A549 (cell line): Measurements from ENCODE around the gene ZNF12. TPM values are rescaled to one million over a fixed set of nuclear protein-coding genes. Genes with fewer than 3 reads are reported as not detected.

Experiments used
- ATAC-seq, 2 experiments: fragments of 200-7000 bp in 1 of 2; fragments of >200 bp in 1 of 2; cut with Nextera tagmentation in 1 of 2; cut with Tn5 transposase in 1 of 2; 3 replicates each; pipeline versions ENCODE4 v1.8.0 to v1.9.1; 2018 to 2020; ENCODE audit warnings: mild to moderate bottlenecking in 1 of 2, moderate library complexity in 1 of 2
- CTCF ChIA-PET: fragments of 300-600 bp; sonication (Branson Sonifier 250); formaldehyde crosslinking; extraction: SDS; loops from one replicate; lab custom pipeline; 2021; ENCODE audit warnings: antibody characterized with exemption, inconsistent platforms; lab: Yijun Ruan, JAX
- POLR2A ChIA-PET: fragments of 350-600 bp; formaldehyde crosslinking; extraction: SDS; loops from one replicate; lab custom pipeline; 2021; ENCODE audit warnings: antibody characterized with exemption, inconsistent platforms; lab: Yijun Ruan, JAX
- DNase-seq, 2 experiments: peaks; one replicate each; pipeline versions ENCODE4 v3.0.0 to v3.0.0-alpha.2; 2011 to 2016; ENCODE audit warnings: low read depth in 1 of 2, low spot score in 1 of 2
- FAIRE-seq: peaks from 2 replicates; lab custom pipeline; 2011; peaks lifted over from hg19 to GRCh38; lab: Jason Lieb, UNC
- H3K27ac ChIP-seq, 2 experiments: fragments of >200 bp; sonication (Bioruptor Twin); formaldehyde crosslinking; 3 replicates each; pipeline ENCODE4 v1.5.1; 2016 to 2017
- H3K4me1 ChIP-seq: fragments of >200 bp; sonication (Bioruptor Twin); formaldehyde crosslinking; 3 replicates; pipeline ENCODE4 v1.6.1; 2016
- H3K4me2 ChIP-seq: fragments of >200 bp; sonication (Bioruptor Twin); formaldehyde crosslinking; 3 replicates; pipeline ENCODE4 v1.6.1; 2016
- H3K4me3 ChIP-seq: fragments of >200 bp; sonication (Bioruptor Twin); formaldehyde crosslinking; 3 replicates; pipeline ENCODE4 v1.5.1; 2016
- H3K9me3 ChIP-seq: fragments of >200 bp; sonication (Bioruptor Twin); formaldehyde crosslinking; 3 replicates; pipeline ENCODE4 v1.6.1; 2016
- CBX8 ChIP-seq: fragments of 200-600 bp; sonication (generic); IDR thresholded peaks from 2 replicates; pipeline ENCODE4 v1.6.1; 2016
- CHD2 ChIP-seq: fragments of 150-350 bp; IDR thresholded peaks from 2 replicates; pipeline ENCODE4 v1.6.1; 2014; ENCODE audit warnings: low read length; ENCODE audit not compliant: partially characterized antibody
- EHF ChIP-seq: fragments of 250-450 bp; sonication (Bioruptor Pico); IDR thresholded peaks from 2 replicates; pipeline ENCODE4 v1.5.0; 2020; ENCODE audit warnings: mild to moderate bottlenecking
- EHMT2 ChIP-seq: fragments of 200-600 bp; sonication (generic); IDR thresholded peaks from 2 replicates; pipeline ENCODE4 v1.6.1; 2016; ENCODE audit warnings: antibody characterized with exemption, low read depth, mild to moderate bottlenecking, moderate library complexity
- EP300 ChIP-seq, 2 experiments: fragments of >200 bp; sonication (Bioruptor Twin); formaldehyde crosslinking; IDR thresholded peaks; 2 replicates in 1 of 2; 3 replicates in 1 of 2; pipeline ENCODE4 v1.6.1; 2016 to 2017
- ESRRA ChIP-seq: fragments of 150-350 bp; IDR thresholded peaks from 2 replicates; pipeline ENCODE4 v1.6.1; 2014; ENCODE audit warnings: mild to moderate bottlenecking, low read length, borderline replicate concordance
- FOSL2 ChIP-seq, 2 experiments: fragments of 450-650 bp in 1 of 2; fragments of >200 bp in 1 of 2; sonication (Bioruptor Twin) in 1 of 2; formaldehyde crosslinking; IDR thresholded peaks; 2 replicates each; pipeline versions ENCODE4 v1.5.0 to v1.6.1; 2016 to 2020; ENCODE audit warnings: mild to moderate bottlenecking in 1 of 2, moderate library complexity in 1 of 2
- FOXS1 ChIP-seq: fragments of 250-450 bp; sonication (Bioruptor Pico); IDR thresholded peaks from 2 replicates; pipeline ENCODE4 v1.5.0; 2020; ENCODE audit warnings: mild to moderate bottlenecking, moderate library complexity
- HEYL ChIP-seq: fragments of 250-450 bp; sonication (Bioruptor Pico); IDR thresholded peaks from 2 replicates; pipeline ENCODE4 v1.8.0; 2021; ENCODE audit warnings: mild to moderate bottlenecking, moderate library complexity
- HMGXB4 ChIP-seq: fragments of 250-450 bp; sonication (Bioruptor Pico); IDR thresholded peaks from 2 replicates; pipeline ENCODE4 v1.5.0; 2021; ENCODE audit warnings: mild to moderate bottlenecking, moderate library complexity, borderline replicate concordance
- HOXA7 ChIP-seq: fragments of 250-450 bp; sonication (Bioruptor Pico); IDR thresholded peaks from 2 replicates; pipeline ENCODE4 v1.5.0; 2020; ENCODE audit warnings: mild to moderate bottlenecking, moderate library complexity
- HOXB13 ChIP-seq: fragments of 250-450 bp; sonication (Bioruptor Pico); IDR thresholded peaks from 2 replicates; pipeline ENCODE4 v1.5.0; 2020; ENCODE audit warnings: low read depth, mild to moderate bottlenecking, moderate library complexity
- KDM1A ChIP-seq: fragments of 200-600 bp; sonication (generic); IDR thresholded peaks from 2 replicates; pipeline ENCODE4 v1.6.1; 2016; ENCODE audit warnings: low read depth, mild to moderate bottlenecking
- KDM5A ChIP-seq: fragments of 200-600 bp; sonication (generic); IDR thresholded peaks from 2 replicates; pipeline ENCODE4 v1.6.1; 2016; ENCODE audit warnings: antibody characterized with exemption, mild to moderate bottlenecking
- POLR2A ChIP-seq: IDR thresholded peaks from 2 replicates; pipeline ENCODE4 v1.6.1; 2012; ENCODE audit warnings: mild to moderate bottlenecking, low read length
- POLR2AphosphoS2 ChIP-seq: conservative IDR thresholded peaks from 2 replicates; pipeline ENCODE4 v1.6.1; 2012; ENCODE audit warnings: low read length, improper control_type of control experiment, inconsistent platforms
- RAD21 ChIP-seq, 2 experiments: fragments of >200 bp in 1 of 2; sonication (Bioruptor Twin) in 1 of 2; formaldehyde crosslinking in 1 of 2; IDR thresholded peaks in 1 of 2; conservative IDR thresholded peaks in 1 of 2; 2 replicates in 1 of 2; 3 replicates in 1 of 2; pipeline ENCODE4 v1.6.1; 2012 to 2018; ENCODE audit warnings: inconsistent platforms in 1 of 2
- REST ChIP-seq: fragments of 200-600 bp; sonication (generic); IDR thresholded peaks from 2 replicates; pipeline ENCODE4 v1.6.1; 2016; ENCODE audit warnings: antibody characterized with exemption, mild to moderate bottlenecking, moderate library complexity
- SMC3 ChIP-seq: fragments of >200 bp; sonication (Bioruptor Twin); formaldehyde crosslinking; IDR thresholded peaks from 3 replicates; pipeline ENCODE4 v1.6.1; 2018; ENCODE audit warnings: inconsistent platforms
- SREBF2 ChIP-seq: fragments of 450-650 bp; IDR thresholded peaks from 2 replicates; pipeline ENCODE4 v1.6.1; 2014; ENCODE audit warnings: mild to moderate bottlenecking, moderate library complexity
- TP53 ChIP-seq: fragments of 250-450 bp; sonication (Bioruptor Pico); IDR thresholded peaks from 2 replicates; pipeline ENCODE4 v1.5.0; 2021; ENCODE audit warnings: mild to moderate bottlenecking, moderate library complexity
- ZSCAN20 ChIP-seq: fragments of 250-450 bp; sonication (Bioruptor Pico); IDR thresholded peaks from 2 replicates; pipeline ENCODE4 v1.8.0; 2022; ENCODE audit warnings: mild to moderate bottlenecking, moderate library complexity
- WGBS: methylation state at CpG from one replicate; pipeline ENCODE4 v1.1.6; 2017; ENCODE audit errors: missing lambda C conversion rate; 5-methylcytosine and 5-hydroxymethylcytosine counted together
- polyA plus RNA-seq, 4 experiments: library from polyadenylated mRNA; depleted of rRNA in 3 of 4; stranded (reverse); fragments of >200 nt; fragmentation: RNase III in 1 of 4; extraction: RNeasy Plus Mini Kit Qiagen cat#74134 plus additional on column Dnase treatment in 1 of 4; gene quantifications; 2 replicates in 3 of 4; 3 replicates in 1 of 4; pipeline ENCODE4 v1.2.3, GENCODE V29; 2011 to 2017
- TF ChIP-seq, protein P1 (sequence below): fragments of >200 bp; sonication (Bioruptor Twin); formaldehyde crosslinking; IDR thresholded peaks from 2 replicates; pipeline ENCODE4 v1.6.1; 2016
- TF ChIP-seq, protein P2 (sequence below): IDR thresholded peaks from 2 replicates; pipeline ENCODE4 v1.6.1; 2012; ENCODE audit warnings: low read depth, borderline replicate concordance
- TF ChIP-seq, protein P3 (sequence below): fragments of 250-450 bp; sonication (Bioruptor Pico); IDR thresholded peaks from 2 replicates; pipeline ENCODE4 v1.5.0; 2020; ENCODE audit warnings: low read depth, mild to moderate bottlenecking, moderate library complexity
- TF ChIP-seq, protein P4 (sequence below): IDR thresholded peaks from 2 replicates; pipeline ENCODE4 v1.6.1; 2012

ZNF12 gene
- polyA plus RNA-seq, 2 of the 4 experiments (the other 2 are of a cell fraction), result 8.8 to 23.9 TPM

DNA sequence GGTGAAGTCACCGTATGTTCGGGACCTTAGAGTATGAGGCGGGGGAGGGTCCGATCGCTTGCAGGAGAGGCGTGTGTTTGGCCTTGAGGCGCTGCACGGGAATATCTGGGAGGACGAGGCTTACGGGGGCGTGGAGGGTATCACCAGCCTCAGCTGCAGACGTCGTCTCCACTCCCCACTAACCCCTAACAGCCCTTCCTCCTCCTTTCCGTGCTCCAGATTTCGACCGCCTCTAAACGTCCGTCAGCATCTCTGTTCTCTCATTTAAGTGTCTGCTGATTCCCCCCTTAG, 23.5 kb upstream of the ZNF12 start:
- H3K9me3 ChIP-seq, result peaks cover 16% of the 10 kb centered on the region
- 0 out of 3 replicates have a peak, but pooled peaks cover 4% of the 10 kb centered on the region for H3K4me1 ChIP-seq
- WGBS, result 20% methylated on average over 18 of the region's 18 CpGs
- DNase-seq (peak in 1 of 2 experiments; percentile 13), ATAC-seq (peak; percentile 45 to 61; a peak in 4 of 6 replicates), FAIRE-seq (no peak)
- ChIA-PET POLR2A (no interaction called here), CTCF (no interaction called here)
- peak overlapping the region; percentile 68 for H3K4me3 ChIP-seq
- peak overlapping the region; percentile 84 for H3K4me2 ChIP-seq
- H3K27ac ChIP-seq, result peak overlapping the region; percentile 81 to 97
- TF ChIP-seq ESRRA, result no peak
- TF ChIP-seq EHF (CRISPR knock-in tag), result no peak
- TF ChIP-seq POLR2A, result no peak
- TF ChIP-seq, protein P1, sequence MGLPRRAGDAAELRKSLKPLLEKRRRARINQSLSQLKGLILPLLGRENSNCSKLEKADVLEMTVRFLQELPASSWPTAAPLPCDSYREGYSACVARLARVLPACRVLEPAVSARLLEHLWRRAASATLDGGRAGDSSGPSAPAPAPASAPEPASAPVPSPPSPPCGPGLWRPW, result no peak
- no peak for TF ChIP-seq SREBF2
- TF ChIP-seq CBX8, result no peak
- TF ChIP-seq EHMT2, result no peak
- TF ChIP-seq POLR2AphosphoS2, result no peak
- TF ChIP-seq SMC3, result no peak
- no peak for TF ChIP-seq RAD21 (conservative IDR thresholded peaks at IDR 0.05 in 1 of 2, IDR thresholded peaks at IDR 0.05 in 1 of 2)
- TF ChIP-seq HMGXB4 (CRISPR knock-in tag), result no peak
- no peak for TF ChIP-seq HOXB13 (CRISPR knock-in tag)
- no peak for TF ChIP-seq FOXS1 (CRISPR knock-in tag)
- TF ChIP-seq KDM5A, result no peak
- TF ChIP-seq, protein P2, sequence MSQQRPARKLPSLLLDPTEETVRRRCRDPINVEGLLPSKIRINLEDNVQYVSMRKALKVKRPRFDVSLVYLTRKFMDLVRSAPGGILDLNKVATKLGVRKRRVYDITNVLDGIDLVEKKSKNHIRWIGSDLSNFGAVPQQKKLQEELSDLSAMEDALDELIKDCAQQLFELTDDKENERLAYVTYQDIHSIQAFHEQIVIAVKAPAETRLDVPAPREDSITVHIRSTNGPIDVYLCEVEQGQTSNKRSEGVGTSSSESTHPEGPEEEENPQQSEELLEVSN, result no peak
- TF ChIP-seq REST, result no peak
- TF ChIP-seq CHD2, result no peak

DNA sequence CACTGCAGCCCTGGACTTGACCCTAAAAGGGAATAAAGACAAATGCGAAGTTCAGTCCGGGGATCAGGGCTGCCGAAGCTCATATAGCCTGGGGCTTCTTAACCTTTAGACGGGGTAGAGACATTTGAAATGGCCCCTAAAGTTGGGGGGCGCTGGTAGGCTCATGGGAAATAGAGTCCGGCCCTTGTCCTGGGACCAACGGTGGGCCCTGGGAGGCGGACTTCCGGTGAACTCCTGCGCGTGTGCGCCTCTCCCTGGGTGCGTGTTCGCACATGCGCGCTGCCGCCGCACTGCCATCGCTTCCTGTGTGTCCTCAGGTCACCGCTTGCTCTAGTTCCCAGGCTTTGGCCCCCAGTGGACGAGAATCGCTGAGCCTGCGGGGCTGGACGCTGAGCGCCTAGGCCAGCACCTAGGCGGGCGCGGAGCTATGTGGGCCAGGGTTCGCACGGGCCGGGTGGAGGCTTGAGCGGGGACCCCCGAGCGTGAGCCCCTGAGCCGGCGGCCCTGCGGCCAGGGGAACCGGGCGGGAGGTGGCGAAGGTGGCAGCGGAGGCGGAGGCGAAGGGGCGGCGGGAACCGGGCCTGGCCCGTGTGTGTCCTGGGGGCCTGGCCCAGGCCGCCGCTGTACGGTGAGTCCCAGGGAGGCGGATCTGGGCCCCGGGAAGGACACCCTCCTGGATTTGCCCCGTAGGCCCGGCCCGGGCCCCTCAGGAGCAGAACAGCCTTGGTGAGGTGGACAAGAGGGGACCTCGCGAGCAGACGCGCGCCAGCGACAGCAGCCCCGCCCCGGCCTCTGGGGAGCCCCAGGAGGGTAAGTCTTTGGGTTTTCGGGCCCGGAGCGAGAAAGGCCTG, 23.0 kb upstream of the ZNF12 start:
- POLR2A ChIA-PET, result no interaction called here
- ATAC-seq, result peak; percentile 99 to 100
- Histone ChIP-seq H3K4me1 (0 out of 3 replicates have a peak, but pooled peaks cover 4% of the 10 kb centered on the region), H3K4me3 (peak overlapping the region; percentile 68), H3K4me2 (peak overlapping the region; percentile 84), H3K27ac (peak overlapping the region; percentile 81 to 97), H3K9me3 (peaks cover 16% of the 10 kb centered on the region)
- peak; percentile 80 to 94 for DNase-seq
- no peak for FAIRE-seq
- CTCF ChIA-PET, result no interaction called here
- 6% methylated on average over 43 of the region's 66 CpGs for WGBS
- TF ChIP-seq, protein P3, sequence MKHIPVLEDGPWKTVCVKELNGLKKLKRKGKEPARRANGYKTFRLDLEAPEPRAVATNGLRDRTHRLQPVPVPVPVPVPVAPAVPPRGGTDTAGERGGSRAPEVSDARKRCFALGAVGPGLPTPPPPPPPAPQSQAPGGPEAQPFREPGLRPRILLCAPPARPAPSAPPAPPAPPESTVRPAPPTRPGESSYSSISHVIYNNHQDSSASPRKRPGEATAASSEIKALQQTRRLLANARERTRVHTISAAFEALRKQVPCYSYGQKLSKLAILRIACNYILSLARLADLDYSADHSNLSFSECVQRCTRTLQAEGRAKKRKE (CRISPR knock-in tag), result no peak
- TF ChIP-seq, protein P4, sequence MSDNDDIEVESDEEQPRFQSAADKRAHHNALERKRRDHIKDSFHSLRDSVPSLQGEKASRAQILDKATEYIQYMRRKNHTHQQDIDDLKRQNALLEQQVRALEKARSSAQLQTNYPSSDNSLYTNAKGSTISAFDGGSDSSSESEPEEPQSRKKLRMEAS, result peak; percentile 90
- TF ChIP-seq, protein P1, result no peak
- TF ChIP-seq FOSL2 (IDR thresholded peaks at IDR 0.05), result no peak
- TF ChIP-seq FOSL2 (CRISPR knock-in tag; IDR thresholded peaks at IDR 0.05), result no peak
- TF ChIP-seq HOXA7 (CRISPR knock-in tag), result no peak
- no peak for TF ChIP-seq KDM1A
- no peak; the same call in 1 of the 2 replicates for TF ChIP-seq TP53 (CRISPR knock-in tag)
- TF ChIP-seq POLR2AphosphoS2, result no peak
- TF ChIP-seq EP300 (IDR thresholded peaks at IDR 0.05), result no peak
- TF ChIP-seq HMGXB4 (CRISPR knock-in tag), result peak; percentile 47; the same call in 1 of the 2 replicates
- no peak for TF ChIP-seq ZSCAN20 (CRISPR knock-in tag)
- no peak for TF ChIP-seq HEYL (CRISPR knock-in tag)
